HFFc6 (cell line): ENCODE measurements around the gene STX1A. TPM values are rescaled to one million over a fixed set of nuclear protein-coding genes. Genes with fewer than 3 reads are reported as not detected.
A peak's percentile ranks its signal among the peaks of the same experiment; 100 is the strongest.

Experiments
- DNase-seq: peaks from one replicate; pipeline ENCODE4 v3.0.0-alpha.2; 2018
- H3K27ac Mint-ChIP-seq: 2 replicates; pipeline ENCODE4 v1.8.0; 2020; ENCODE audit warnings: mild to moderate bottlenecking, mixed read lengths
- H3K27me3 Mint-ChIP-seq: 2 replicates; pipeline ENCODE4 v1.8.0; 2021; ENCODE audit warnings: mild to moderate bottlenecking, moderate library complexity, mixed read lengths; ENCODE audit not compliant: insufficient read depth
- H3K36me3 Mint-ChIP-seq: 2 replicates; pipeline ENCODE4 v1.8.0; 2021; ENCODE audit warnings: low read depth, mixed read lengths
- H3K4me1 Mint-ChIP-seq: 2 replicates; pipeline ENCODE4 v1.8.0; 2020; ENCODE audit warnings: low read depth, mixed read lengths
- H3K4me3 Mint-ChIP-seq: 2 replicates; pipeline ENCODE4 v1.8.0; 2020; ENCODE audit warnings: mild to moderate bottlenecking, moderate library complexity, mixed read lengths
- H3K9me3 Mint-ChIP-seq: 2 replicates; pipeline ENCODE4 v1.8.0; 2020; ENCODE audit warnings: mild to moderate bottlenecking, mixed read lengths
- total RNA-seq, 6 experiments: library from RNA; stranded (reverse); fragmentation: NEBNext Ultra II Directional; extraction: Animal tissue kit (Norgen Biotek cat#: 25700); gene quantifications; 2 replicates in 1 of 6; 3 replicates in 5 of 6; pipeline ENCODE4 v1.2.3, GENCODE V29; 2021
- TF ChIP-seq, protein P1 (sequence below): fragments of 200-600 bp; sonication (generic); IDR thresholded peaks from 2 replicates; pipeline ENCODE4 v1.5.0; 2021; ENCODE audit warnings: antibody characterized with exemption, mild to moderate bottlenecking

The STX1A gene
- total RNA-seq, 6 experiments from 2014 or later: 9.6 to 14.7 (median 12.2) TPM

DNA sequence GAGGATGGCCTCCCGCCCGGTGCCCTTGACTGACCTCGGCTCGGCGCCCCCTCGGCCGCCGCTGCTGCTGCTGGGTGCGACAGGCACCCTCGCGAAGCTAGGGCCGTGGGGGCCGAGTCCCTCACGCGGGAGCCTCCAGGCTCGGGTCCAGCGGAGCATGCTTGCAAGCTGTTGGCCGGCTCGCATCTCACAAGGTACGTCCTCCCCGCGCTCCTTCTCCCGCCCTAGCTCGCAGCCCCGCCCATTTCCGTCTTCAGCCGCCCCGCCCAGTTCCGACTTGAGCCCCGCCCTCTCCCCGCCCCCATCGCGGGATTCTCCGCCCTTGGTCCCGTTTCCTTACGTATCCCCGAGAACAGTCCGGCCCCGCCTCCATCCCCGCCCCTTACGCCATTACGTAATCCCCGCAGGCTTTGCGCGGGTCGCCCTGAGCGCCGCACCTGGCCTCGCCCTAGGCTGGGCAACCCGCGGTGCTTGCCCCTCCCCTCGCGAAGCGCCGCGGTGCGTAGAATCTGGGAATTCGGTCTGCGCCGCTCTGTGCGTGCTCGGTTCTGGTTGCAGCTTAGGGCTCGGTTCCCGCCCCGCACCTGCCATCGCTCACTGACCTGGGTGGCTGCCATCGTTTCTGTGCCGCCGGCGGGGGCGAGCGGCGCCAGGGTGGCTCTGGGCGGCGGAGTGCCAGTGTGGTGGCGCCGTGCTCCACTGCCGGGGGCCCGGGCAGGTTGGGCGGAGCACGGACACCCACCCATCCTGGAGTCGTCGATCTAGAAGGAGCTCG lies 19.3 kb upstream of the STX1A start, which contains the start of gene ABHD11:
TSS of gene ABHD11 (minus strand) at position 191 of the 775 bp plus-strand sequence. CDS start at position 159, 32 bp downstream.
- peak; percentile 91 for DNase-seq
- peaks cover 13% of the 10 kb centered on the region; the same call in 1 of the 2 replicates for H3K4me1 Mint-ChIP-seq
- peaks cover 4% of the 10 kb centered on the region; the same call in 1 of the 2 replicates for H3K9me3 Mint-ChIP-seq
- H3K36me3 Mint-ChIP-seq: peaks cover 4% of the 10 kb centered on the region; the same call in 1 of the 2 replicates
- H3K4me3 Mint-ChIP-seq: peak within 1 kb of the TSS; percentile 90
- H3K27me3 Mint-ChIP-seq: peaks cover 5% of the 10 kb centered on the region
- H3K27ac Mint-ChIP-seq: peak within 1 kb of the TSS; percentile 82
- TF ChIP-seq, protein P1, sequence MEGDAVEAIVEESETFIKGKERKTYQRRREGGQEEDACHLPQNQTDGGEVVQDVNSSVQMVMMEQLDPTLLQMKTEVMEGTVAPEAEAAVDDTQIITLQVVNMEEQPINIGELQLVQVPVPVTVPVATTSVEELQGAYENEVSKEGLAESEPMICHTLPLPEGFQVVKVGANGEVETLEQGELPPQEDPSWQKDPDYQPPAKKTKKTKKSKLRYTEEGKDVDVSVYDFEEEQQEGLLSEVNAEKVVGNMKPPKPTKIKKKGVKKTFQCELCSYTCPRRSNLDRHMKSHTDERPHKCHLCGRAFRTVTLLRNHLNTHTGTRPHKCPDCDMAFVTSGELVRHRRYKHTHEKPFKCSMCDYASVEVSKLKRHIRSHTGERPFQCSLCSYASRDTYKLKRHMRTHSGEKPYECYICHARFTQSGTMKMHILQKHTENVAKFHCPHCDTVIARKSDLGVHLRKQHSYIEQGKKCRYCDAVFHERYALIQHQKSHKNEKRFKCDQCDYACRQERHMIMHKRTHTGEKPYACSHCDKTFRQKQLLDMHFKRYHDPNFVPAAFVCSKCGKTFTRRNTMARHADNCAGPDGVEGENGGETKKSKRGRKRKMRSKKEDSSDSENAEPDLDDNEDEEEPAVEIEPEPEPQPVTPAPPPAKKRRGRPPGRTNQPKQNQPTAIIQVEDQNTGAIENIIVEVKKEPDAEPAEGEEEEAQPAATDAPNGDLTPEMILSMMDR: no peak

DNA sequence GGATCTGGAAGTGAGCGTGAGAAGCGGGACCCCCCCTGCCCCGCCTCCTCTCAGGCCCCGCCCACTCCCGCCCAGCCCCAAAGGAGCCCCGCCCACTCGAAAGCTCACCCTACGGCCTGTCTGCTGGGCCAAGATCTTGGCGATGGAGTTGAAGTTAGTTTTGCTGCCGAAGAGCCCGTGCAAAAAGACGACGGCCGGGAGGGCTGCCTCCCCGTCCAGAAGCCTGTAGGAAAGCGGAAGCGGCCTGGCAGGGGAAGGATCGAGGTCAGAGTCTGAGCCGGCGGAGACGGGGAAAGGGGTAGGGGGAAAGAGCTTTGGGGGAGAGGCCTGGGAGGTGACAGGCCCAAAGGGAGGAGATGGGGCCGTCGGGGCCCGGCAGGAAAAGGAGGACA lies 18.7 kb upstream of the STX1A start:
- peaks cover 4% of the 10 kb centered on the region; the same call in 1 of the 2 replicates for H3K9me3 Mint-ChIP-seq

DNA sequence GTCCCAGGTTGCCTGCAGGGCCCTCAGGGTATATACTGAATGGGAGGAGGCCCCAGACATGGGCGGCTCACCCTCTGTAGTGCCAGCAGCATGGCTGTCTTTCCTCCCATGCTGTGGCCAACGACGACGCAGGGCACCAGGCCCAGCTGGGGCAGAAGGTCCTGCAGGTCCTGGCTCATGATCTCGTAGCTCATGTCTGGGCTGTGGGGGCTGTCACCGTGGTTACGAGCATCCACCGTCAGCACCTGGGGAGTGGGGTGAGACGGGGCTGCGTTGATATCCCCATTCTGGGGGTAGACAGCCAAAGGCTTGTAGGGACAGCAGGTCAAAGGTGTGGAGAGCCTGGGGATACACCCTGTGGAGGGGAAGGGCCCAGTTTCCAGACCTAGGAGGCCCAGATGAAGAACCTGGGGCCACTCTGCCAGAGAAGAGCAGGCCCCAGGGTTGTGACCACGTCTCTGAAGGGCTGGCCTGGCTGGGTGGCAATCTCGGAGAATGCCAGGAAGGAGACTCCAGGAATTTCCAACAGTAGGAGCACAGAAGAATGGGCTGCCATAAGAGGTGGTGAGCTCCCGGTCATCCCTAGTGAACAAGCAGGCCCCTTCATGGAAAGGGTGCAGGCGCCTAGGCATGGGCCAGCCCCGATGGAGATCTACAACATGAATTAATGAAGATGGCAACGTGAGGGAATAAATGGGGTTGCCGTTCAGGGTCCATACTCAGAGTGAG lies 18.2 kb upstream of the STX1A start:
- Mint-ChIP-seq H3K36me3 (peaks cover 4% of the 10 kb centered on the region; the same call in 1 of the 2 replicates), H3K4me1 (peaks cover 13% of the 10 kb centered on the region; the same call in 1 of the 2 replicates), H3K27ac (peak overlapping the region; percentile 82), H3K27me3 (peaks cover 5% of the 10 kb centered on the region), H3K9me3 (peaks cover 4% of the 10 kb centered on the region; the same call in 1 of the 2 replicates), H3K4me3 (peak overlapping the region; percentile 90)
- no peak for DNase-seq
- TF ChIP-seq, protein P1: no peak

More for the DNA sequence above, 18.7 kb upstream of the STX1A start:
- TF ChIP-seq, protein P1: no peak
- no peak for DNase-seq
- peaks cover 4% of the 10 kb centered on the region; the same call in 1 of the 2 replicates for H3K36me3 Mint-ChIP-seq
- peaks cover 13% of the 10 kb centered on the region; the same call in 1 of the 2 replicates for H3K4me1 Mint-ChIP-seq
- H3K27me3 Mint-ChIP-seq: peaks cover 5% of the 10 kb centered on the region
- H3K4me3 Mint-ChIP-seq: peak overlapping the region; percentile 90
- peak overlapping the region; percentile 82 for H3K27ac Mint-ChIP-seq

DNA sequence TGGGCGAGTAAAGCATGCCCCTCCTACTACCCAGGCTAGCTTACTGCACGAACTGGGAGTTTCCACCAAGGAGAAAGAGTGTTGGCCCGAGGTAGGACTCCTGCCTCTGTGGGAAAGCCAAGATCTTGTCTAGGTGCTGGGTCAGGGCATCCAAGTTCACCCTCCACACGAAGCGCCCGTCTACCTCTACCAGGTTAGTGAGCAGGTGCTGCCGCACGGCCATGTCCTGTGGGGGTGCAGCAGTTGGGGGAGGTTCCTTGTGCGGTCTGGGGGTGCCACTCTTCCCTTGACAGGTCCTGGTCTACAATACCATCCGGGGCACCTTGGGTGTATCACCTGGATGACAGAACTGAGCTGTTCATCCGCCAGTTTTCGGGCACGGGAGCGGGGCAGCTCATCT lies 17.4 kb upstream of the STX1A start:
- H3K9me3 Mint-ChIP-seq: peaks cover 4% of the 10 kb centered on the region; the same call in 1 of the 2 replicates
- TF ChIP-seq, protein P1: no peak
- H3K27me3 Mint-ChIP-seq: peaks cover 5% of the 10 kb centered on the region
- H3K27ac Mint-ChIP-seq: no peak overlapping the region
- peaks cover 13% of the 10 kb centered on the region; the same call in 1 of the 2 replicates for H3K4me1 Mint-ChIP-seq
- H3K36me3 Mint-ChIP-seq: peaks cover 4% of the 10 kb centered on the region; the same call in 1 of the 2 replicates
- DNase-seq: no peak
- H3K4me3 Mint-ChIP-seq: no peak overlapping the region

DNA sequence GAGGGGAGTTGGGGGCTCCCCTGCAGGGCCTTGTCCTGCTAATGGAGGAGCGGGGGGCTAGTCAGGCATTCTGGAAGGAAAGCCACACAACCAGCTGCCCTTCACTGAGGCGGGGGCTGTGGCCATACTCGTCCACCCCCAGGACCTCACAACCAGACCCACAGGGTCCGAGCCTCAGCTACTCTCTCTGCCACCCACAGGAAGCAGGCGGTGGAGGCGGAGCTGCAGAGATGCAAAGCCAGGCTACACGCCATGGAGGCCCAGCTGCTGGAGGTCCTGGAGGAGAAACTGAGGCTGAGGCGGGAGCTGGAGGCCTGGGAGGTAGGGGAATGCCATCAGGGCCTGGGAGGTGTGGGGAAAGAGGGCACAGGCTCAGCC lies 16.0 kb upstream of the STX1A start:
- Mint-ChIP-seq H3K4me1 (peaks cover 13% of the 10 kb centered on the region; the same call in 1 of the 2 replicates), H3K27me3 (peaks cover 4% of the 10 kb centered on the region), H3K36me3 (peaks cover 4% of the 10 kb centered on the region; the same call in 1 of the 2 replicates), H3K27ac (no peak overlapping the region), H3K9me3 (peaks cover 4% of the 10 kb centered on the region; the same call in 1 of the 2 replicates), H3K4me3 (no peak overlapping the region)
- TF ChIP-seq, protein P1: no peak
- no peak for DNase-seq
